OCI-LY3 (cell line): ENCODE measurements around the gene TARDBP.

Experiments
- CTCF ChIP-seq: fragments of 200-600, 300-600 bp; sonication (generic); IDR thresholded peaks from 2 replicates; pipeline ENCODE4 v1.5.1; 2014; ENCODE audit warnings: antibody characterized with exemption, low read length, low read depth
- EZH2phosphoT487 ChIP-seq: fragments of 200-600 bp; shearing (Covaris generic); IDR thresholded peaks from 2 replicates; pipeline ENCODE4 v1.6.1; 2018; ENCODE audit warnings: antibody characterized with exemption, mixed run types, low read depth

GRCh38 chr1:10996100-10996499, 16.4 kb upstream of the TARDBP start:
- no peak for TF ChIP-seq CTCF
- no peak for TF ChIP-seq EZH2phosphoT487
